SIG-M5 (cell line): Measurements from ENCODE around the gene ASB10.

Source experiments
- DNase-seq: peaks from one replicate; lab custom pipeline; 2025; lab: John Stamatoyannopoulos, UW

The ASB10 gene, protein sequence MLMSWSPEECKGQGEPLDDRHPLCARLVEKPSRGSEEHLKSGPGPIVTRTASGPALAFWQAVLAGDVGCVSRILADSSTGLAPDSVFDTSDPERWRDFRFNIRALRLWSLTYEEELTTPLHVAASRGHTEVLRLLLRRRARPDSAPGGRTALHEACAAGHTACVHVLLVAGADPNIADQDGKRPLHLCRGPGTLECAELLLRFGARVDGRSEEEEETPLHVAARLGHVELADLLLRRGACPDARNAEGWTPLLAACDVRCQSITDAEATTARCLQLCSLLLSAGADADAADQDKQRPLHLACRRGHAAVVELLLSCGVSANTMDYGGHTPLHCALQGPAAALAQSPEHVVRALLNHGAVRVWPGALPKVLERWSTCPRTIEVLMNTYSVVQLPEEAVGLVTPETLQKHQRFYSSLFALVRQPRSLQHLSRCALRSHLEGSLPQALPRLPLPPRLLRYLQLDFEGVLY

DNA sequence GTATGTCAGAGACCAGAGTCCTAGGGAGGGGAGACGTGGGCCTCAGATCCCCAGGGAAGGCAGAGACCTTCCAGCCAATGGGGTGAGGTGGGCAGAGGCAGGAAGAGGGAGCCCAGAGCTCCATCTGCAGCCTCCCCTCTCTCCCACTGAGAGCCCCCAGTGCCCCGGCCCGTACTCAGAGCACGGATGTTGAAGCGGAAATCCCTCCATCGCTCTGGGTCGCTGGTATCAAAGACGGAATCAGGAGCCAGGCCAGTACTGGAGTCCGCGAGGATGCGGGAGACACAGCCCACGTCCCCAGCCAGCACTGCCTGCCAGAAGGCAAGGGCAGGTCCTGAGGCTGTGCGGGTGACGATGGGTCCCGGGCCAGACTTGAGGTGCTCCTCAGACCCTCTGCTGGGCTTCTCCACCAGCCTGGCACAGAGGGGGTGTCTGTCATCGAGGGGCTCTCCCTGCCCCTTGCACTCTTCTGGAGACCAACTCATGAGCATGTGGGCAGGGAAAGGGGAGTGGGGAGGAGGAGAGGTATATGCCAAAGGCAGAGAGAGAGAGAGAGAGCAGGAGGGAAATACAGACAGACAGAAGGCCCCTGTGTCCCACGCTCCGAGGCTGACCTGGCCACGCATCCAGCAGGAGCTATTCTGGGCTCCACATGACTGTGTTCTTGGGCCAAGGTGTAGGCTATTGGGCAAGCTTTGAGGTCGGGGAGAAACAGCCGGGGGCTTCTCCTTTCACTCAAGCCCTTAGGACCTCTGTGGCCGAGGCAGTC lies at the start of gene ASB10:
TSS of gene ASB10 (minus strand) at position 611 of the 769 bp plus-strand sequence. CDS start at position 491, 120 bp downstream.
- DNase-seq: no peak

- no peak for DNase-seq
Measured at GRCh38 chr7:151236406-151236805, 49.4 kb upstream of the ASB10 start.

DNA sequence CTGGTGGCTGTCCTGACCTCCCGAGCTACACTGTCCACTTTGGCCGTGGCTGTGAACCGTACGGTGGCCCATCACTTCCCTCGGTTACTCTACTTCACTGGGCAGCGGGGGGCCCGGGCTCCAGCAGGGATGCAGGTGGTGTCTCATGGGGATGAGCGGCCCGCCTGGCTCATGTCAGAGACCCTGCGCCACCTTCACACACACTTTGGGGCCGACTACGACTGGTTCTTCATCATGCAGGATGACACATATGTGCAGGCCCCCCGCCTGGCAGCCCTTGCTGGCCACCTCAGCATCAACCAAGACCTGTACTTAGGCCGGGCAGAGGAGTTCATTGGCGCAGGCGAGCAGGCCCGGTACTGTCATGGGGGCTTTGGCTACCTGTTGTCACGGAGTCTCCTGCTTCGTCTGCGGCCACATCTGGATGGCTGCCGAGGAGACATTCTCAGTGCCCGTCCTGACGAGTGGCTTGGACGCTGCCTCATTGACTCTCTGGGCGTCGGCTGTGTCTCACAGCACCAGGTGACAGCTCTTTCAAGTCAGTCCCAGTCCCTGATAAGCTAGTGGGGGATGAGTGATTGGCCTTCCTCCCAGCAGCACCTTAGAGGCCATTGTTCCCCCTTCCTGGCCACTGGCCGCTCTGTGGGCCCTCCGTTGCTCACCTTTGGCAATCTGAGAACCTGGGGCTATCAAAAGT lies 48.2 kb upstream of the ASB10 start:
- DNase-seq: no peak

DNA sequence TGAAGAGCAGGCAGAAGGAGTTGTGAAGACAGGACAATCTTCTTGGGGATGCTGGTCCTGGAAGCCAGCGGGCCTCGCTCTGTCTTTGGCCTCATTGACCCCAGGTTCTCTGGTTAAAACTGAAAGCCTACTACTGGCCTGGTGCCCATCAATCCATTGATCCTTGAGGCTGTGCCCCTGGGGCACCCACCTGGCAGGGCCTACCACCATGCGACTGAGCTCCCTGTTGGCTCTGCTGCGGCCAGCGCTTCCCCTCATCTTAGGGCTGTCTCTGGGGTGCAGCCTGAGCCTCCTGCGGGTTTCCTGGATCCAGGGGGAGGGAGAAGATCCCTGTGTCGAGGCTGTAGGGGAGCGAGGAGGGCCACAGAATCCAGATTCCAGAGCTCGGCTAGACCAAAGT lies 46.8 kb upstream of the ASB10 start:
- DNase-seq: no peak

GRCh38 chr7:151232917-151233701 lies 46.1 kb upstream of the ASB10 start:
- no peak for DNase-seq

GRCh38 chr7:151232091-151232916 lies 45.3 kb upstream of the ASB10 start, which contains the start of gene CHPF2:
TSS of gene CHPF2 (plus strand) at chr7:151232483. CDS start at chr7:151234012, 1,529 bp downstream.
- DNase-seq: peak; percentile 51

DNA sequence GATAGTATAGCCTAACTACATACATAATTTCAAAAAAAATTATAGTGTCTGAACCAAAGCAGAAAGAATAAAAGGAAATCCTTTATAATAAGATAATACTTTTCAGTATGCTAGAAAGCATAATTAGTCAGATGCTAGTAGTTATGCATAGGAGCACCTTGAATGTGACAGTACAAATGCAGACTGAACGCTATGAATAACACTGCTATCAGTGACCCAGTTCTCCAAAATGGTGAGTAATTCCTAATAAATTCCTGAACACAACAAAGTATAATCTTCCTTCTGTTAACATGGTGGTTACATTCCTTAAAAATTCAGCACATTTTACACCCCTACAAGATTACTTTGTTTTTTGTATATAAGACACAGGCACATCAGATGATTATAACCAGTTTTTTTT lies 44.0 kb upstream of the ASB10 start:
- no peak for DNase-seq

DNA sequence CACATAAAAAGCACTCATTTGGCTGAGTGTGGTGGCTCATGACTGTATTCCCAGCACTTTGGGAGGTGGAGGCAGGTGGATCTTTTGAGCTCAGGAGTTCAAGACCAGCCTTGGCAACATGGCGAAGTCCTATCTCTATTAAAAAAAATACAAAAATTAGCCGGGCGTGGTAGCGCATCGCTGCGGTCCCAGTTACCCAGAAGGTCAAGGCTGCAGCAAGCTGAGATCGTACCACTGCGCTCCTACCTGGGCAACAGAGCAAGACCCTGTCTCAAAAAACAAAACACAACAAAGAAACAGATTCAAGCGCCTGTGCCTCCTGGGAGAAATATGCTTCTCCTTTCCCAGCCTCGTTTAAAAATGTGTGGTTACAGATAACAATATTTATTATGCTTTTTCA lies 42.2 kb upstream of the ASB10 start:
- DNase-seq: no peak

- no peak for DNase-seq
Measured at GRCh38 chr7:151228024-151228866, 41.2 kb upstream of the ASB10 start.

DNA sequence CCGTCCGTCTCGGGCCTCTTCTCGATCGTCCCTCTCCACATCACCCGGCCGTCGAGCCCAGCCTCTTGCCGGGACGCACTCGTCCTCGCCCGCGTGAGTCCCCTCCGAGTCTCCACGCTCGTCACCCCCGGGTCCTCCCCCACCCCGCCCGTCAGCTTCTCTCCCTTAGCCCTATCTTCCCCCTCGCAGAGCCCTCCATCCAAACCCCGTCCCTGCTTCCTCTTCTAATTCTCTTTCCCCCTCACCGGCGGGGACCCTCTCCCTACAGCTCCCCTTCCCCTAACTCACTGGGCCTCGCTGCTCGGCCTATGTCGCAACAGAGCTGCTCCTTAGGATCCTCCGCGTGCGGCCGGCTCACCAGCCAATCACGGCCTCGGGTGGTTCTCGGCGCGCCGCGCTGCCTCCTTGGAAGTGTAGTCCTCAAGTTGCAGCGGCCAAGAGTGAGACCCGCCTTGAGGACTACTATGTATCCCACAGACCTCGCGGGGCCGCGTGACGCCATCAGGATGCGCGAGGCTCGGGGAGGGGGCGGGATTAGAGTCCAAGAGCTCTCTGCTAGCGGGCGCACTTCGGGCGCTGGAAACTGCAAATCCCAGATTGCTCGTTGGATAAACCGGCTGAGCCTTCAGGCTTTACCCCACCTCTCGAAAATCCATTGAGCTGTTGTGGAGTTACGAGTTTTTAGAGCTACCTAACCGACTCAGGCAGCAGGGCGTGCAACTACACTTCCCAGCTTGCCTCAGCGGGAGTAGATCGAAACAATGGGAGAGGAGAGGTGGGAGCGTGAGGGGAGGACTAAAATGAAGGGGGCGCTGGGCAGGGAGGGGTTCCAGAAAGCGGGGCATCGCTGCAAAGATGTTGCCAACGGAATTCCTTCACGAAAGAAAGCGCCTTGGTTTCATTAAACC lies 40.1 kb upstream of the ASB10 start, which contains the start of gene ABCF2:
TSS of gene ABCF2 (minus strand) at position 331 of the 908 bp plus-strand sequence. CDS start 747 bp downstream, outside the sequence.
- peak; percentile 72 for DNase-seq

GRCh38 chr7:151226560-151226874 lies 39.5 kb upstream of the ASB10 start:
- DNase-seq: no peak

DNA sequence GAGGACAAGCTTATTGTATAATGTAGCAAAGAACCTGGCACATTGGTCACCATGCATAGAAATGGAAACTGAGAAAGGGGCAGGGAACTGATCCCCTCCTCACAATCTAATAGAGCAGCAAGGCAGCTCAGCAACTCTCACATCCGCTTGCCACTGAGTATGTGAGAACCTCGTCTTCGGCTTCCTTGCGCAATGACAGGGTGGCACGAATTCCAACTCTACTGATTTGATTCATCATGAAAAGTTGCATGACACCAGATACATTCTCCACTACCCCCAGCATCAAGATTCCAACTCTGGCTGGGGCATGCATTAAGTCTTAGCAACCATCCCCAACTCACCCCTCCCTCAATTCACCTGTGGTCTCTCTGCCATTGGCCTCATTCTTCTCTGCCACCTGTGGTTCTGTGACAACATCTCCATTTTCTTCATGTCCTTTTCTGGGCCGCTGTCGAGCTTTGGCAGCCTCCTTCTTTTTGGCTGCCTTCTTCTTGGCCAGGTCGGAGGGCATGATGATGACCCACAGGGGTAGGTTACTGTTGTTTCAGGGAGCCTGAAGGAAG lies 39.0 kb upstream of the ASB10 start:
- peak; percentile 0 for DNase-seq

DNA sequence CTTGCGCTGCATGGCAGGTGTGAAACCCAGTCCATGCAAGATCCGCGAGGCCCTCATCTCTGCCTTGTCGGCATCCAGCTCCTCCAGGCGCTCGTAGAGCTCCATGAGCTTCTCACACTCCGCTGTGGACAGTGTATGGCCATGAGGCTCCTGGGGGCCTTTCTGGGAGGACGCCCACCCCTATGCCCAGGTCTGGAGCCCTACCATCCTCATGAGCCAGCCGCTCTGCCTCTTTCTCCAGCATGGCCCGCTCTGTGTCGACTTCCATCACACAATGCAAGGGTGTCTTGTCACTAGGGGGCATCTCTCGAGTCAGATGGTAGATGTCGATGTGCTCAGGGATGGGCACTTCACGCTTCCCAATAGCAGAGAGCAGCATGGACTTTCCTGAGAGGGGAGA lies 36.7 kb upstream of the ASB10 start:
- DNase-seq: no peak

- no peak for DNase-seq
Measured at GRCh38 chr7:151218170-151218569, 31.1 kb upstream of the ASB10 start.

DNA sequence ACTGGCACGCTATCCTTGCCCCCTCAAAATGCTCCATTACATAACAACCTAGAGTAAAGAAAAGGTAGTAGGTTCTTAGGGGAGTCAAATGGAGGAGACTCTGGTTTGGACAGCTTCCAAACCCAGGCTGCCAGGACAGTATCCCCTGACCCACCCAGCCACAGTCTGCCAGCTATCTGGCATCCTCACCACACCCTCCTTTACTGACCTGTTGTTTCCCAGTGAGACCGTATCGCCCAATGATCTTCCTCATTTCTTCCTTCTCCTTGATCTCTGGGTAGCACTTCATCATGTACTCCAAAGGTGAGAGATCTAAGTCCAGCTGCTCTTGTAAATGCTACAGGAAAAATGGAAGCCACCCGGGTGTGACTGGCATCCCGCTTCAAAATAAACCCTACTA lies 28.3 kb upstream of the ASB10 start:
- DNase-seq: no peak

GRCh38 chr7:151213826-151214225 lies 26.8 kb upstream of the ASB10 start:
- no peak for DNase-seq

DNA sequence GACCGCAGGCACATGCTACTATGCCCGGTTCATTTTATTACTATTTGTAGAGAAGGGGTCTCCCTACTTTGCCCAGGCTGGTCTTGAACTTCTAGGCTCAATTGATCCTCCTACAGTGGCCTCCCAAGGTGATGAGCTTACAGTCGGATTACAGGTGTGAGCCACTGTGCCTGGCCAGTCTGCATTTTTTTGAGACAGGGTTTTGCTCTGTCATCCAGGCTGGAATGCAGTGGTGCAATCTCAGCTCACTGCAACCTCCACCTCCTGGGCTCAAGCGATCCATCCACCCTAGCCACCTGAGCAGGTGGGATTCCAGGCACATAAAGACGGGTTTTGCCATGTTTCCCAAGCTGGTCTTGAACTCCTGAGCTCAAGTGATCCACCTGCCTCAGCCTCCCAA lies 25.6 kb upstream of the ASB10 start:
- no peak for DNase-seq

- no peak for DNase-seq
Measured at GRCh38 chr7:151211155-151211772, 24.2 kb upstream of the ASB10 start.
